Measurements from ENCODE around the gene AOPEP.

GRCh38 chr9:94951324-94952135 lies 225.0 kb downstream of the AOPEP start:
- TF ChIP-seq, protein P1, sequence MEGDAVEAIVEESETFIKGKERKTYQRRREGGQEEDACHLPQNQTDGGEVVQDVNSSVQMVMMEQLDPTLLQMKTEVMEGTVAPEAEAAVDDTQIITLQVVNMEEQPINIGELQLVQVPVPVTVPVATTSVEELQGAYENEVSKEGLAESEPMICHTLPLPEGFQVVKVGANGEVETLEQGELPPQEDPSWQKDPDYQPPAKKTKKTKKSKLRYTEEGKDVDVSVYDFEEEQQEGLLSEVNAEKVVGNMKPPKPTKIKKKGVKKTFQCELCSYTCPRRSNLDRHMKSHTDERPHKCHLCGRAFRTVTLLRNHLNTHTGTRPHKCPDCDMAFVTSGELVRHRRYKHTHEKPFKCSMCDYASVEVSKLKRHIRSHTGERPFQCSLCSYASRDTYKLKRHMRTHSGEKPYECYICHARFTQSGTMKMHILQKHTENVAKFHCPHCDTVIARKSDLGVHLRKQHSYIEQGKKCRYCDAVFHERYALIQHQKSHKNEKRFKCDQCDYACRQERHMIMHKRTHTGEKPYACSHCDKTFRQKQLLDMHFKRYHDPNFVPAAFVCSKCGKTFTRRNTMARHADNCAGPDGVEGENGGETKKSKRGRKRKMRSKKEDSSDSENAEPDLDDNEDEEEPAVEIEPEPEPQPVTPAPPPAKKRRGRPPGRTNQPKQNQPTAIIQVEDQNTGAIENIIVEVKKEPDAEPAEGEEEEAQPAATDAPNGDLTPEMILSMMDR (IDR thresholded peaks at IDR 0.05 in 8 of 11, conservative IDR thresholded peaks at IDR 0.05 in 3 of 11): no peak
- TF ChIP-seq POLR2A (IDR thresholded peaks at IDR 0.05) (no peak), POLR2AphosphoS5 (IDR thresholded peaks at IDR 0.05) (no peak)

Measured in spleen (tissue), 7 donors.